ENCODE results near the gene CHN2. TPM values are rescaled to one million over a fixed set of nuclear protein-coding genes. Genes with fewer than 3 reads are reported as not detected.

CHN2 gene
- total RNA-seq, 2 experiments from 2014 or later: 2.1 to 3.5 TPM

GRCh38 chr7:29285444-29285793 is 90.8 kb downstream of the CHN2 start:
- CTCF ChIA-PET: no interaction called here
- DNase-seq (peak in 4 of 14 experiments; percentile 5 to 63 (median 60)), ATAC-seq (ENCODE audit: poor library complexity) (peak; percentile 64)
- H3K9me3 ChIP-seq (ENCODE audit: control insufficient read depth in 1 of 2, insufficient read depth in 1 of 2, low read length in 2 of 2): no peaks in the 10 kb centered on the region
- Mint-ChIP-seq H3K27me3 (no peaks in the 10 kb centered on the region), H3K9me3 (no peaks in the 10 kb centered on the region), H3K27ac (no peak overlapping the region), H3K36me3 (ENCODE audit: low read depth) (no peaks in the 10 kb centered on the region), H3K4me1 (ENCODE audit: low read depth) (peaks cover 23% of the 10 kb centered on the region), H3K4me3 (no peak overlapping the region)
- no peaks in the 10 kb centered on the region for H3K27me3 ChIP-seq (ENCODE audit: control insufficient read depth in 1 of 2, insufficient read depth in 2 of 2, low read length in 2 of 2)
- H3K27ac ChIP-seq (ENCODE audit: low read depth in 1 of 2, low read length in 2 of 2): no peak overlapping the region
- TF ChIP-seq CTCF (IDR thresholded peaks at IDR 0.05): no peak
- POLR2A ChIA-PET: no interaction called here
- no peaks in the 10 kb centered on the region for H3K36me3 ChIP-seq (ENCODE audit: insufficient read depth, low read length)
- intact Hi-C loops (cut with DNase I, micrococcal nuclease): no loop called here
- H3K4me3 ChIP-seq (ENCODE audit: low read length): no peak overlapping the region
- no peaks in the 10 kb centered on the region for H3K4me1 ChIP-seq (ENCODE audit: insufficient read depth, low read length)

- Mint-ChIP-seq H3K4me3 (no peak overlapping the region), H3K4me1 (ENCODE audit: low read depth) (peaks cover 23% of the 10 kb centered on the region), H3K27ac (no peak overlapping the region), H3K9me3 (no peaks in the 10 kb centered on the region), H3K27me3 (no peaks in the 10 kb centered on the region), H3K36me3 (ENCODE audit: low read depth) (no peaks in the 10 kb centered on the region)
- no peaks in the 10 kb centered on the region for H3K4me1 ChIP-seq (ENCODE audit: insufficient read depth, low read length)
- no peaks in the 10 kb centered on the region for H3K36me3 ChIP-seq (ENCODE audit: insufficient read depth, low read length)
- H3K27ac ChIP-seq (ENCODE audit: low read depth in 1 of 2, low read length in 2 of 2): no peak overlapping the region
- TF ChIP-seq CTCF (IDR thresholded peaks at IDR 0.05): no peak
- intact Hi-C loops (cut with DNase I, micrococcal nuclease): no loop called here
- no peaks in the 10 kb centered on the region for H3K27me3 ChIP-seq (ENCODE audit: control insufficient read depth in 1 of 2, insufficient read depth in 2 of 2, low read length in 2 of 2)
- H3K9me3 ChIP-seq (ENCODE audit: control insufficient read depth in 1 of 2, insufficient read depth in 1 of 2, low read length in 2 of 2): no peaks in the 10 kb centered on the region
- ChIA-PET POLR2A (no interaction called here), CTCF (no interaction called here)
- no peak overlapping the region for H3K4me3 ChIP-seq (ENCODE audit: low read length)
- ATAC-seq (ENCODE audit: poor library complexity) (no peak), DNase-seq (no peak)
These were observed 91.3 kb downstream of the CHN2 start for GRCh38 chr7:29285861-29286260.

- DNase-seq: no peak
- no peaks in the 10 kb centered on the region for H3K36me3 ChIP-seq (ENCODE audit: insufficient read depth, low read length)
- no peak overlapping the region for H3K4me3 Mint-ChIP-seq
- H3K4me1 ChIP-seq (ENCODE audit: insufficient read depth, low read length): no peaks in the 10 kb centered on the region
- no peak overlapping the region for H3K4me3 ChIP-seq (ENCODE audit: low read length)
- ATAC-seq (ENCODE audit: poor library complexity): no peak
- peaks cover 23% of the 10 kb centered on the region for H3K4me1 Mint-ChIP-seq (ENCODE audit: low read depth)
- no peaks in the 10 kb centered on the region for H3K9me3 Mint-ChIP-seq
- H3K27me3 Mint-ChIP-seq: no peaks in the 10 kb centered on the region
- H3K36me3 Mint-ChIP-seq (ENCODE audit: low read depth): no peaks in the 10 kb centered on the region
- H3K9me3 ChIP-seq (ENCODE audit: control insufficient read depth in 1 of 2, insufficient read depth in 1 of 2, low read length in 2 of 2): no peaks in the 10 kb centered on the region
- intact Hi-C loops (cut with DNase I, micrococcal nuclease): no loop called here
- H3K27me3 ChIP-seq (ENCODE audit: control insufficient read depth in 1 of 2, insufficient read depth in 2 of 2, low read length in 2 of 2): no peaks in the 10 kb centered on the region
- H3K27ac Mint-ChIP-seq: no peak overlapping the region
- CTCF ChIA-PET: no interaction called here
- no peak for TF ChIP-seq CTCF (IDR thresholded peaks at IDR 0.05)
- POLR2A ChIA-PET: no interaction called here
- H3K27ac ChIP-seq (ENCODE audit: low read depth in 1 of 2, low read length in 2 of 2): no peak overlapping the region
These were observed 92.8 kb downstream of the CHN2 start for GRCh38 chr7:29287366-29287765.

All from CD4-positive, alpha-beta T cell (primary cell).